Transverse colon (tissue), 4 donors: ENCODE measurements around the gene SCRG1. TPM values are rescaled to one million over a fixed set of nuclear protein-coding genes. Genes with fewer than 3 reads are reported as not detected.

ENCODE experiments used
- DNase-seq: peaks from one replicate; pipeline ENCODE4 v3.0.0-alpha.2; 2019
- H3K27ac ChIP-seq, 4 donors: fragments of 200-600 bp; sonication (generic); 2 replicates each; pipeline ENCODE4 v1.5.1; 2016 to 2018; ENCODE audit warnings: inconsistent platforms in 4 of 4
- H3K27me3 ChIP-seq: fragments of 200-600 bp; sonication (generic); 2 replicates; pipeline ENCODE4 v1.5.1; 2017; ENCODE audit warnings: inconsistent platforms
- H3K36me3 ChIP-seq, 4 donors: fragments of 200-600 bp; sonication (generic); 2 replicates each; pipeline ENCODE4 v1.5.1; 2017 to 2019; ENCODE audit warnings: inconsistent platforms in 4 of 4
- H3K4me1 ChIP-seq, 4 donors: fragments of 200-600 bp; sonication (generic); 2 replicates each; pipeline ENCODE4 v1.5.1; 2017 to 2020; ENCODE audit warnings: inconsistent platforms in 4 of 4
- H3K4me3 ChIP-seq, 4 donors: fragments of 200-600 bp; sonication (generic); 1 replicate in 1 of 4; 2 replicates in 3 of 4; pipeline versions ENCODE4 v1.5.1 to v1.6.1; 2017 to 2019; ENCODE audit warnings: inconsistent platforms in 4 of 4
- H3K9me3 ChIP-seq, 2 donors: fragments of 200-600 bp; sonication (generic); 2 replicates each; pipeline ENCODE4 v1.5.1; 2017 to 2019; ENCODE audit warnings: inconsistent platforms in 2 of 2
- CTCF ChIP-seq, 5 experiments: fragments of 200-600 bp in 3 of 5; fragments of 450-650 bp in 2 of 5; sonication (generic) in 3 of 5; IDR thresholded peaks; 1 replicate in 2 of 5; 2 replicates in 3 of 5; pipeline ENCODE4 v1.5.1; 2016 to 2017; ENCODE audit warnings: antibody characterized with exemption in 5 of 5, inconsistent platforms in 3 of 5, mild to moderate bottlenecking in 2 of 5, moderate library complexity in 1 of 5
- EP300 ChIP-seq: sonication (generic); formaldehyde crosslinking; IDR thresholded peaks from one replicate; pipeline ENCODE4 v1.6.1; 2017; ENCODE audit warnings: antibody characterized with exemption, low read depth
- POLR2A ChIP-seq: fragments of 450-650 bp; IDR thresholded peaks from one replicate; pipeline ENCODE4 v1.6.1; 2016; ENCODE audit warnings: antibody characterized with exemption, mild to moderate bottlenecking, moderate library complexity
- POLR2AphosphoS5 ChIP-seq, 3 donors: sonication (generic); formaldehyde crosslinking; IDR thresholded peaks; one replicate each; pipeline ENCODE4 v1.6.1; 2016; ENCODE audit warnings: antibody characterized with exemption in 3 of 3
- WGBS, 2 donors: methylation state at CpG; one replicate each; pipeline ENCODE4 v1.1.5; 2018; ENCODE audit warnings: low coverage in 1 of 2; 5-methylcytosine and 5-hydroxymethylcytosine counted together
- in situ Hi-C, 4 donors: fragments of 200-750 bp; cut with MboI; loops; one replicate each; pipeline versions ENCODE4 v1.15.0 to v1.15.1; 2017; ENCODE audit warnings: low sequenced_read_pairs in 3 of 4, low pct_ligation_motif_present in 1 of 4, low pct_unique_long_range_greater_than_20kb in 1 of 4
- intact Hi-C: fragments of 100-400 bp; cut with DNase I; formaldehyde crosslinking; loops from one replicate; pipeline ENCODE4 v1.15.1; 2023; ENCODE audit warnings: low total_unique reads
- total RNA-seq, 4 donors: library from RNA; depleted of rRNA; stranded (reverse); fragments of >200 nt; gene quantifications; one replicate each; pipeline ENCODE4 v1.1.0, GENCODE V29; 2016

The SCRG1 gene
- total RNA-seq, 4 donors from 2014 or later: 0.32 to 1.4 (median 1.0) TPM

DNA sequence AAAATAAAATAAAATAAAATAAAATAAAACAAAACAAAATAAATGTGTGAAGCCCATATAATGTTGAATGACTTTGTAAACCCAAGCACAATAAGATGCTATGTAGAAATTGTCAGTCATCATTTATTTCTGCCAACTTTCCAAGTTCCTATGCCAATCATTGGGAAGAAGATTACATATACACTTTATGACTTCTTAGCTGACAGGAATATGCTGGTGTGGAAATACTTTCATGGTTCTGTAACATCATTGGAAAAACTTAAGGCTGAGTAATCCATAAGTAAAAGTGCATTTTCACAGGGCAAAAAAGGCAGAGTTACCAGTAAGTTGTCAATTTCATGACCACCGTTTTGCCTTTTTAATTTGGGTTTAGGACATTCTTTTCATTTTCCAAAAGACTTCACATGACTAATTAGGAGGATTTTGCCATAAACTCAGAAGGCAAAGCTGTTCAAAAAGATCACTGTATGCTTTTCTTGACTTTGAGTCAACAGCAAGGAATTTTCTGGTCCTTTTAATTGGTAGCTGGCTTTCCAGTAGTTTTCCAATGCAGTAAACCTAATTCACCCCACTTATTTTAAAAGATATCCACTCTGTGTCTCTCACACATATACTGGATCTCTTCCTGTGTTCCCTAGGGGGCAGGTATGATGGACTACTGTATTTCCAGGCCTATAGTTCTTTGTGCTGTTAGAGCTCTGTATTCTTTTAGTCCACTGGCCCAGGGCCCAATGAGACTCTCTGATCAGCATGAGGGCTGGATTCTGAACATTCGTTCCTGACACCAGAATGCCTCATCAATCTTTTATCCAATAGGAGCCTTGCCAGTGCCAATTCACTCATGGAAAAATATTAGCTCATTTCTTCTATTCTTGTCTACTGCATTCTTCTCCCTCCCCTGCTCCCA, 26.2 kb upstream of the SCRG1 start:
- Histone ChIP-seq H3K4me3 (no peak overlapping the region), H3K27me3 (no peaks in the 10 kb centered on the region), H3K27ac (peak overlapping the region in 2 of 4 donors; percentile 30 to 42), H3K36me3 (no peaks in the 10 kb centered on the region), H3K9me3 (no peaks in the 10 kb centered on the region), H3K4me1 (peaks cover 0 to 6% (median 1%) of the 10 kb centered on the region in 4 donors)
- WGBS, 2 donors: 76 to 79% methylated on average over 1 to 2 of the region's 2 CpGs
- in situ Hi-C loops: loop anchor here (10.0 to 25.0 kb wide), 4 partner anchors 70 to 887 kb away; partner anchors contain the start of gene GALNT7 (in 1 of the 4)
- no peak for DNase-seq
- intact Hi-C loops: no loop called here
- TF ChIP-seq POLR2AphosphoS5 (IDR thresholded peaks at IDR 0.05) (no peak), EP300 (no peak), CTCF (IDR thresholded peaks at IDR 0.05) (no peak), POLR2A (no peak)

DNA sequence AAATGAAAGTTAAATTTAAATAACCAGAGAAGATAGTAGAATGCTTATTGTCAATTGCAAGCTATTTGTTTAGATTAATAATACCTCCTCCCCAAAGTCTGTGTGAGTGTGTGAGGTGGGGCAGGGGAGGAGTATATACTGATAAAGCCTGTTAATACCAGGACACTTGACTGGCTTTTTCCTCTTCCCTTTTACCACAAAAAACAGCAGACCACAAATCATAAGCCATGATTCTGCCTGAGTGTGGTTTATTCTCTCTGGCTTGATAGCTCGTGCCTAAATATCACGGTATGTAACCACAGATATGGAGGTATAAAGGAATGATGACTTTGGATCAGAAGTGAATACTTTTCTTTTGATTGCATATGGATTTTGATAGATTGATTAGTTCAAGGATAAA, 21.9 kb upstream of the SCRG1 start:
- no peak overlapping the region for H3K27ac ChIP-seq
- TF ChIP-seq CTCF (IDR thresholded peaks at IDR 0.05) (no peak), EP300 (no peak), POLR2A (no peak), POLR2AphosphoS5 (IDR thresholded peaks at IDR 0.05) (no peak)
- in situ Hi-C loops: loop anchor here (10.0 to 25.0 kb wide), 4 partner anchors 74 to 892 kb away; partner anchors contain the start of gene GALNT7 (in 1 of the 4)
- peaks cover 0 to 6% (median 1%) of the 10 kb centered on the region in 4 donors for H3K4me1 ChIP-seq
- H3K9me3 ChIP-seq: no peaks in the 10 kb centered on the region
- H3K36me3 ChIP-seq: no peaks in the 10 kb centered on the region
- no peak for DNase-seq
- no peak overlapping the region for H3K4me3 ChIP-seq
- H3K27me3 ChIP-seq: no peaks in the 10 kb centered on the region
- intact Hi-C loops: loop anchor here (2.0 kb wide), 1 partner anchor 74 kb away; no protein-coding TSS in a partner anchor
- WGBS, 2 donors: 94% methylated on average over 2 of the region's 2 CpGs

- intact Hi-C loops: loop anchor here (2.0 kb wide), 1 partner anchor 74 kb away; no protein-coding TSS in a partner anchor
- H3K9me3 ChIP-seq: no peaks in the 10 kb centered on the region
- TF ChIP-seq EP300 (no peak), POLR2A (no peak), CTCF (IDR thresholded peaks at IDR 0.05) (peak; percentile 37 to 65 (median 43))
- H3K36me3 ChIP-seq: no peaks in the 10 kb centered on the region
- no peaks in the 10 kb centered on the region for H3K27me3 ChIP-seq
- WGBS, 2 donors: 7 to 38% methylated on average over 4 of the region's 4 CpGs
- peaks cover 0 to 5% (median under 1%) of the 10 kb centered on the region in 4 donors for H3K4me1 ChIP-seq
- in situ Hi-C loops: loop anchor here (10.0 to 25.0 kb wide), 4 partner anchors 74 to 892 kb away; partner anchors contain the start of gene GALNT7 (in 1 of the 4)
- H3K27ac ChIP-seq: no peak overlapping the region
- no peak for DNase-seq
- H3K4me3 ChIP-seq: no peak overlapping the region
Measured at GRCh38 chr4:173420324-173420752, 21.4 kb upstream of the SCRG1 start.

GRCh38 chr4:173418639-173419038, 19.7 kb upstream of the SCRG1 start:
- no peak overlapping the region for H3K27ac ChIP-seq
- WGBS, 2 donors: 57 to 77% methylated on average over 1 to 3 of the region's 3 CpGs
- no peaks in the 10 kb centered on the region for H3K9me3 ChIP-seq
- no peak for DNase-seq
- no peak overlapping the region for H3K4me3 ChIP-seq
- H3K27me3 ChIP-seq: no peaks in the 10 kb centered on the region
- no peaks in the 10 kb centered on the region for H3K4me1 ChIP-seq
- no peak for TF ChIP-seq POLR2A
- TF ChIP-seq CTCF (IDR thresholded peaks at IDR 0.05): no peak
- no peak for TF ChIP-seq POLR2AphosphoS5 (IDR thresholded peaks at IDR 0.05)
- TF ChIP-seq EP300: no peak
- H3K36me3 ChIP-seq: no peaks in the 10 kb centered on the region
- intact Hi-C loops: loop anchor here (5.0 kb wide), 2 partner anchors 86 to 101 kb away; partner anchors contain the start of gene HMGB2
- in situ Hi-C loops: loop anchor here (5.0 to 25.0 kb wide), 6 partner anchors 101 to 894 kb away; partner anchors contain the start of gene GALNT7 (in 1 of the 4)
